Ishikawa (cell line): ENCODE data around the gene LARP6.

ENCODE experiments used
- CEBPB ChIP-seq: IDR thresholded peaks from 2 replicates; pipeline ENCODE4 v1.6.1; 2012
- CREB1 ChIP-seq: IDR thresholded peaks from 2 replicates; pipeline ENCODE4 v1.6.1; 2012; ENCODE audit warnings: low read depth
- EGR1 ChIP-seq: IDR thresholded peaks from 2 replicates; pipeline ENCODE4 v1.6.1; 2012
- EP300 ChIP-seq: IDR thresholded peaks from 2 replicates; pipeline ENCODE4 v1.6.1; 2012; ENCODE audit warnings: borderline replicate concordance
- FOXM1 ChIP-seq: IDR thresholded peaks from 2 replicates; pipeline ENCODE4 v1.6.1; 2012; ENCODE audit warnings: low read depth, borderline replicate concordance
- MAX ChIP-seq: IDR thresholded peaks from 2 replicates; pipeline ENCODE4 v1.6.1; 2012
- NFIC ChIP-seq: IDR thresholded peaks from 2 replicates; pipeline ENCODE4 v1.6.1; 2012
- RAD21 ChIP-seq: IDR thresholded peaks from 2 replicates; pipeline ENCODE4 v1.6.1; 2012; ENCODE audit warnings: low read depth
- REST ChIP-seq: IDR thresholded peaks from 2 replicates; pipeline ENCODE4 v1.6.1; 2012; ENCODE audit warnings: low read depth, mild to moderate bottlenecking
- TAF1 ChIP-seq: IDR thresholded peaks from 2 replicates; pipeline ENCODE4 v1.6.1; 2012; ENCODE audit warnings: low read depth, mild to moderate bottlenecking
- TCF12 ChIP-seq: IDR thresholded peaks from 2 replicates; pipeline ENCODE4 v1.6.1; 2012; ENCODE audit warnings: low read depth
- TEAD4 ChIP-seq: IDR thresholded peaks from 2 replicates; pipeline ENCODE4 v1.6.1; 2012
- USF1 ChIP-seq: IDR thresholded peaks from 2 replicates; pipeline ENCODE4 v1.6.1; 2012
- YY1 ChIP-seq: IDR thresholded peaks from 2 replicates; pipeline ENCODE4 v1.6.1; 2012; ENCODE audit warnings: low read depth
- ZBTB7A ChIP-seq: IDR thresholded peaks from 2 replicates; pipeline ENCODE4 v1.6.1; 2012; ENCODE audit warnings: low read depth

LARP6 gene

GRCh38 chr15:70856177-70856883 lies 2.4 kb upstream of the LARP6 start:
- TF ChIP-seq CEBPB (no peak), ZBTB7A (no peak), EP300 (no peak), RAD21 (no peak), CREB1 (no peak), YY1 (no peak), FOXM1 (no peak)

GRCh38 chr15:70855764-70856163 lies 1.8 kb upstream of the LARP6 start:
- TF ChIP-seq ZBTB7A (no peak), MAX (no peak), YY1 (no peak), TCF12 (no peak), RAD21 (no peak), USF1 (no peak), NFIC (no peak), CEBPB (no peak), TEAD4 (no peak), EP300 (no peak), REST (no peak), FOXM1 (no peak), EGR1 (no peak), TAF1 (no peak), CREB1 (no peak)

- TF ChIP-seq FOXM1 = no peak
- TF ChIP-seq RAD21 = peak; percentile 18; the same call in 1 of the 2 replicates
Measured at GRCh38 chr15:70854666-70854976, 664 bp upstream of the LARP6 start.

- TF ChIP-seq EGR1 (no peak), MAX (no peak), REST (no peak), CREB1 (no peak), TCF12 (no peak), USF1 (no peak), RAD21 (no peak)
Measured at GRCh38 chr15:70853318-70853972, 512 bp downstream of the LARP6 start.

- TF ChIP-seq YY1 = no peak
- no peak for TF ChIP-seq RAD21
- TF ChIP-seq EGR1 = no peak
- no peak for TF ChIP-seq NFIC
- no peak for TF ChIP-seq CEBPB
- TF ChIP-seq USF1 = no peak
- no peak for TF ChIP-seq TAF1
- TF ChIP-seq FOXM1 = no peak
- TF ChIP-seq REST = no peak
- no peak for TF ChIP-seq ZBTB7A
- no peak for TF ChIP-seq EP300
- no peak for TF ChIP-seq MAX
- TF ChIP-seq CREB1 = no peak
- TF ChIP-seq TCF12 = no peak
- no peak for TF ChIP-seq TEAD4
Measured at GRCh38 chr15:70852501-70853317, 1.2 kb downstream of the LARP6 start.
